Caco-2 (cell line): Measurements from ENCODE around the gene CBFB. TPM values are rescaled to one million over a fixed set of nuclear protein-coding genes. Genes with fewer than 3 reads are reported as not detected.
"Not testable (repeated sequence)": the region's sequence is repeated elsewhere in the genome, so short reads cannot be mapped to it uniquely, and the experiment has no call there.

Experiments used
- BruUV-seq: library from RNA; stranded (reverse); fragments of 400-500 nt; replicated peaks from 2 replicates; lab custom pipeline; 2021; lab: Mats Ljungman, UMichigan
- CTCF ChIA-PET: fragments of 300-600 bp; sonication (Branson Sonifier 250); formaldehyde crosslinking; loops from one replicate; lab custom pipeline; 2022; ENCODE audit warnings: antibody characterized with exemption; lab: Charles Lee
- POLR2A ChIA-PET: fragments of 300-600 bp; sonication (Branson Sonifier 250); formaldehyde crosslinking; loops from one replicate; lab custom pipeline; 2022; ENCODE audit warnings: antibody characterized with exemption; lab: Charles Lee
- DNase-seq, 2 experiments: peaks; one replicate each; pipeline versions ENCODE4 v3.0.0 to v3.0.0-alpha.2; 2020 to 2022
- H3K27me3 ChIP-seq: replicated peaks from 2 replicates; pipeline ENCODE4 v1.6.0; 2011; ENCODE audit warnings: low read length; ENCODE audit not compliant: control insufficient read depth, insufficient read depth
- H3K36me3 ChIP-seq: 2 replicates; pipeline ENCODE4 v1.5.1; 2011; ENCODE audit warnings: low read length; ENCODE audit not compliant: control insufficient read depth, insufficient read depth
- H3K4me1 ChIP-seq: fragments of 250-450 bp; sonication (Bioruptor Pico); 2 replicates; pipeline ENCODE4 v1.5.1; 2020; ENCODE audit warnings: mild to moderate bottlenecking
- H3K4me3 ChIP-seq: 2 replicates; pipeline ENCODE4 v1.5.1; 2011; ENCODE audit warnings: low read depth, mild to moderate bottlenecking, control low read depth, low read length
- H3K9me3 ChIP-seq: fragments of 250-450 bp; sonication (Bioruptor Pico); 2 replicates; pipeline ENCODE4 v1.5.1; 2020; ENCODE audit warnings: mild to moderate bottlenecking, moderate library complexity
- H3K27ac Mint-ChIP-seq: one replicate; pipeline ENCODE4 v1.8.0; 2022; ENCODE audit warnings: mixed read lengths; ENCODE audit not compliant: unreplicated experiment
- H3K27me3 Mint-ChIP-seq: one replicate; pipeline ENCODE4 v1.8.0; 2022; ENCODE audit warnings: mixed read lengths; ENCODE audit not compliant: insufficient read depth, unreplicated experiment
- H3K36me3 Mint-ChIP-seq: one replicate; pipeline ENCODE4 v1.8.0; 2022; ENCODE audit warnings: mild to moderate bottlenecking, mixed read lengths; ENCODE audit not compliant: insufficient read depth, unreplicated experiment
- H3K4me1 Mint-ChIP-seq: one replicate; pipeline ENCODE4 v1.8.0; 2022; ENCODE audit warnings: low read depth, mixed read lengths; ENCODE audit not compliant: unreplicated experiment
- H3K4me3 Mint-ChIP-seq: one replicate; pipeline ENCODE4 v1.8.0; 2022; ENCODE audit warnings: mild to moderate bottlenecking, moderate library complexity, mixed read lengths; ENCODE audit not compliant: unreplicated experiment
- H3K9me3 Mint-ChIP-seq: one replicate; pipeline ENCODE4 v1.8.0; 2022; ENCODE audit warnings: mixed read lengths; ENCODE audit not compliant: unreplicated experiment
- CTCF ChIP-seq, 2 experiments: fragments of 200-600 bp in 1 of 2; IDR thresholded peaks; 1 replicate in 1 of 2; 2 replicates in 1 of 2; pipeline versions ENCODE4 v1.5.1 to v1.8.0; 2011 to 2022; ENCODE audit warnings: antibody characterized with exemption in 1 of 2, control low read depth in 1 of 2, inconsistent platforms in 1 of 2, low read depth in 1 of 2, low read length in 1 of 2, mild to moderate bottlenecking in 1 of 2, moderate library complexity in 1 of 2; ENCODE audit not compliant: insufficient read depth in 1 of 2, severe bottlenecking in 1 of 2, unreplicated experiment in 1 of 2
- intact Hi-C: fragments of 100-400 bp; cut with micrococcal nuclease; formaldehyde crosslinking; loops from one replicate; pipeline ENCODE4 v1.10.0; 2022; ENCODE audit not compliant: unreplicated experiment
- total RNA-seq: library from RNA; stranded (reverse); gene quantifications from 2 replicates; pipeline ENCODE4 v1.2.3, GENCODE V29; 2022

Gene CBFB
- total RNA-seq, 1 experiment from 2014 or later, result 102 TPM

- H3K27me3 Mint-ChIP-seq, result no peaks in the 10 kb centered on the region
- Histone ChIP-seq H3K36me3 (0 out of 2 replicates have a peak, but pooled peaks cover 2% of the 10 kb centered on the region), H3K9me3 (no peaks in the 10 kb centered on the region), H3K4me3 (no peak overlapping the region), H3K27me3 (no peaks in the 10 kb centered on the region), H3K4me1 (no peaks in the 10 kb centered on the region)
- POLR2A ChIA-PET, result no interaction called here
- intact Hi-C loops, result no loop called here
- TF ChIP-seq CTCF (IDR thresholded peaks at IDR 0.05; ENCODE audit: insufficient read depth in 1 of 2, low read depth in 1 of 2, low read length in 1 of 2, severe bottlenecking in 1 of 2, unreplicated experiment in 1 of 2), result no peak
- H3K9me3 Mint-ChIP-seq, result no peaks in the 10 kb centered on the region
- no TSS peak for BruUV-seq
- H3K27ac Mint-ChIP-seq, result no peak overlapping the region
- no peak for DNase-seq
- H3K36me3 Mint-ChIP-seq, result peaks cover 56% of the 10 kb centered on the region
- peaks cover 8% of the 10 kb centered on the region for H3K4me1 Mint-ChIP-seq
- H3K4me3 Mint-ChIP-seq, result no peak overlapping the region
- CTCF ChIA-PET, result interaction anchor here (0.6 kb wide), 1 partner anchor 14 kb away, joined by 3 read pairs; no protein-coding TSS in a partner anchor
These were observed 91.1 kb downstream of the CBFB start for GRCh38 chr16:67120025-67120424.

GRCh38 chr16:67122799-67123198, 93.8 kb downstream of the CBFB start:
- H3K36me3 ChIP-seq, intact Hi-C loops, BruUV-seq, DNase-seq, H3K4me3 ChIP-seq, H3K9me3 ChIP-seq, H3K27me3 Mint-ChIP-seq, POLR2A ChIA-PET, H3K27me3 ChIP-seq, H3K4me3 Mint-ChIP-seq, H3K4me1 Mint-ChIP-seq, H3K27ac Mint-ChIP-seq, H3K9me3 Mint-ChIP-seq, CTCF ChIA-PET, H3K4me1 ChIP-seq: not testable (repeated sequence)
- H3K36me3 Mint-ChIP-seq, result peaks cover 67% of the 10 kb centered on the region

GRCh38 chr16:67128417-67128816, 99.5 kb downstream of the CBFB start:
- no peak for TF ChIP-seq CTCF (IDR thresholded peaks at IDR 0.05; ENCODE audit: insufficient read depth in 1 of 2, low read depth in 1 of 2, low read length in 1 of 2, severe bottlenecking in 1 of 2, unreplicated experiment in 1 of 2)
- Mint-ChIP-seq H3K9me3 (no peaks in the 10 kb centered on the region), H3K27me3 (no peaks in the 10 kb centered on the region), H3K4me1 (no peaks in the 10 kb centered on the region), H3K4me3 (no peak overlapping the region), H3K36me3 (peaks cover 63% of the 10 kb centered on the region), H3K27ac (no peak overlapping the region)
- H3K4me1 ChIP-seq, result no peaks in the 10 kb centered on the region
- no peak for DNase-seq
- ChIA-PET CTCF (no interaction called here), POLR2A (no interaction called here)
- no peak overlapping the region for H3K4me3 ChIP-seq
- no peaks in the 10 kb centered on the region for H3K27me3 ChIP-seq
- no peaks in the 10 kb centered on the region for H3K9me3 ChIP-seq
- peaks cover 2% of the 10 kb centered on the region; the same call in 1 of the 2 replicates for H3K36me3 ChIP-seq
- intact Hi-C loops, result no loop called here
- no TSS peak for BruUV-seq

- no peak overlapping the region for H3K4me3 Mint-ChIP-seq
- ChIA-PET POLR2A (no interaction called here), CTCF (no interaction called here)
- Histone ChIP-seq H3K4me1 (no peaks in the 10 kb centered on the region), H3K27me3 (no peaks in the 10 kb centered on the region), H3K9me3 (no peaks in the 10 kb centered on the region), H3K4me3 (no peak overlapping the region), H3K36me3 (peaks cover 2% of the 10 kb centered on the region; the same call in 1 of the 2 replicates)
- H3K27ac Mint-ChIP-seq, result no peak overlapping the region
- intact Hi-C loops, result no loop called here
- H3K36me3 Mint-ChIP-seq, result peaks cover 63% of the 10 kb centered on the region
- TF ChIP-seq CTCF (IDR thresholded peaks at IDR 0.05; ENCODE audit: insufficient read depth in 1 of 2, low read depth in 1 of 2, low read length in 1 of 2, severe bottlenecking in 1 of 2, unreplicated experiment in 1 of 2), result no peak
- BruUV-seq, result no TSS peak
- H3K27me3 Mint-ChIP-seq, result no peaks in the 10 kb centered on the region
- H3K4me1 Mint-ChIP-seq, result no peaks in the 10 kb centered on the region
- no peaks in the 10 kb centered on the region for H3K9me3 Mint-ChIP-seq
- DNase-seq, result no peak
These were observed 99.9 kb downstream of the CBFB start for GRCh38 chr16:67128887-67129286.
